ENCODE data around the gene FPGS. TPM values are rescaled to one million over a fixed set of nuclear protein-coding genes. Genes with fewer than 3 reads are reported as not detected.

Gene FPGS
- total RNA-seq, 4 donors from 2014 or later: 58.5 to 78.0 (median 62.1) TPM

DNA sequence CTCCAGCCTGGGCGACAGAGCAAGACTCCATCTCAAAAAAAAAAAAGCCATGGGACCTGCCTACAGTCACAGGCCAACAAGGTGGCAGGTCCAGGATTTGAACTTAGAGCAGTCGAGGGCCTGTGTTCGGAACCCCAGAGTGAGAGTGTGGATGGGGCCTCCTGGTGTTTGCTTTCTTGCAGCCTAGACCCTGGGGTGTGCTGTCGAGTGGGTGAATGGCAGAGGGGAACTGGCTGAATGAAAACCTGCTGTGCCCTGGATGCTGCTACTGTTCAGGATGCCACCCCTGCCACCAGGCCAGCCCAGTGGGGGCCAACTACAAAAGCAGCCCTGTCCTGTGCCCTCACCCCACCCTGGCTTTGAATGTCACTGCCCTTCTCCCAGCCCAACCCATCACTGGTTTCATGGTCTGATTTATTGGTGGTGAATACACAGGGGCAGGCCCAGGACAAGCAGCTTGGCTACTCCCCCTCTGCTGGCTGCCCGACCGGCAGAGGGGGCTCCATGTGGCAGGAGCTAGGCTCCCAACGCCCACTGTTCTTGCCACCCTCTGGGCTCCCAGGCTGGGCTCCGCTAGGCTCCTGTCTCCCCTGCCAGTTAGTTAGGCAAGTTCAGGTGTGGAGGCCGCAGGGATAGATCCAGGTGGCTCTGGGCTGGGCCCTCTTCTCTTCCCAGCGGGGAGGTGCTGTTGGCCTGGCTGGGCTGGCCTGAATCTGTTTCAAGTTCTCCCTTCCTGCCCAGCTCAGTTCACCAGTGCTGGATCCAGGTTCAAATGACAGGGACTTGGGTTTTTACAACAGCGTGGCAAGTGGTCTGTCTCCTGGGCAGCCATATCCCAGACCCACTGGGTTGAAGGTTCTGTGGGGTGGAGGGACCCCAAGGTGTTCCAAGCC is 12.2 kb downstream of the FPGS start:
- 92 to 95% methylated on average over 8 to 10 of the region's 11 CpGs for WGBS, 2 donors
- TF ChIP-seq POLR2A (IDR thresholded peaks at IDR 0.05): no peak
- TF ChIP-seq, protein P1, sequence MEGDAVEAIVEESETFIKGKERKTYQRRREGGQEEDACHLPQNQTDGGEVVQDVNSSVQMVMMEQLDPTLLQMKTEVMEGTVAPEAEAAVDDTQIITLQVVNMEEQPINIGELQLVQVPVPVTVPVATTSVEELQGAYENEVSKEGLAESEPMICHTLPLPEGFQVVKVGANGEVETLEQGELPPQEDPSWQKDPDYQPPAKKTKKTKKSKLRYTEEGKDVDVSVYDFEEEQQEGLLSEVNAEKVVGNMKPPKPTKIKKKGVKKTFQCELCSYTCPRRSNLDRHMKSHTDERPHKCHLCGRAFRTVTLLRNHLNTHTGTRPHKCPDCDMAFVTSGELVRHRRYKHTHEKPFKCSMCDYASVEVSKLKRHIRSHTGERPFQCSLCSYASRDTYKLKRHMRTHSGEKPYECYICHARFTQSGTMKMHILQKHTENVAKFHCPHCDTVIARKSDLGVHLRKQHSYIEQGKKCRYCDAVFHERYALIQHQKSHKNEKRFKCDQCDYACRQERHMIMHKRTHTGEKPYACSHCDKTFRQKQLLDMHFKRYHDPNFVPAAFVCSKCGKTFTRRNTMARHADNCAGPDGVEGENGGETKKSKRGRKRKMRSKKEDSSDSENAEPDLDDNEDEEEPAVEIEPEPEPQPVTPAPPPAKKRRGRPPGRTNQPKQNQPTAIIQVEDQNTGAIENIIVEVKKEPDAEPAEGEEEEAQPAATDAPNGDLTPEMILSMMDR (IDR thresholded peaks at IDR 0.05): no peak
- H3K36me3 ChIP-seq: peaks cover 54 to 59% of the 10 kb centered on the region in 2 donors
- no peak overlapping the region for H3K4me3 ChIP-seq (replicated peaks in 1 of 3)
- no peak overlapping the region for H3K27ac ChIP-seq
- no peaks in the 10 kb centered on the region for H3K9me3 ChIP-seq
- H3K4me1 ChIP-seq: no peaks in the 10 kb centered on the region
- no peaks in the 10 kb centered on the region for H3K27me3 ChIP-seq
- intact Hi-C loops (cut with DNase I): no loop called here
- DNase-seq: no peak

GRCh38 chr9:127815512-127816361 is 13.1 kb downstream of the FPGS start:
- intact Hi-C loops (cut with DNase I): no loop called here
- Histone ChIP-seq H3K4me3 (replicated peaks in 1 of 3) (no peak overlapping the region), H3K9me3 (no peaks in the 10 kb centered on the region), H3K36me3 (peaks cover 57 to 60% of the 10 kb centered on the region in 2 donors), H3K27ac (no peak overlapping the region), H3K27me3 (no peaks in the 10 kb centered on the region), H3K4me1 (no peaks in the 10 kb centered on the region)
- no peak for TF ChIP-seq POLR2A (IDR thresholded peaks at IDR 0.05)
- TF ChIP-seq, protein P1 (IDR thresholded peaks at IDR 0.05): no peak
- DNase-seq: no peak
- 89 to 91% methylated on average over 18 of the region's 33 CpGs for WGBS, 2 donors

- no peak for TF ChIP-seq POLR2A (IDR thresholded peaks at IDR 0.05)
- TF ChIP-seq, protein P1 (IDR thresholded peaks at IDR 0.05): no peak
- no peak overlapping the region for H3K27ac ChIP-seq
- intact Hi-C loops (cut with DNase I): no loop called here
- H3K36me3 ChIP-seq: peaks cover 57 to 60% of the 10 kb centered on the region in 2 donors
- H3K4me1 ChIP-seq: no peaks in the 10 kb centered on the region
- no peak overlapping the region for H3K4me3 ChIP-seq (replicated peaks in 1 of 3)
- whole genome bisulfite sequencing, 2 donors: 81 to 90% methylated on average over 2 to 3 of the region's 3 CpGs
- H3K27me3 ChIP-seq: no peaks in the 10 kb centered on the region
- no peak for DNase-seq
- H3K9me3 ChIP-seq: no peaks in the 10 kb centered on the region
Measured at GRCh38 chr9:127816362-127816725, 13.7 kb downstream of the FPGS start.

GRCh38 chr9:127816728-127817127 is 14.0 kb downstream of the FPGS start:
- Histone ChIP-seq H3K4me3 (replicated peaks in 1 of 3) (no peak overlapping the region), H3K9me3 (no peaks in the 10 kb centered on the region), H3K27ac (no peak overlapping the region), H3K36me3 (peaks cover 57 to 60% of the 10 kb centered on the region in 2 donors), H3K27me3 (no peaks in the 10 kb centered on the region), H3K4me1 (peaks cover 0 to under 1% of the 10 kb centered on the region in 2 donors)
- no peak for DNase-seq
- 93 to 94% methylated on average over 3 to 6 of the region's 8 CpGs for WGBS, 2 donors
- intact Hi-C loops (cut with DNase I): no loop called here
- TF ChIP-seq, protein P1 (IDR thresholded peaks at IDR 0.05): no peak
- TF ChIP-seq POLR2A (IDR thresholded peaks at IDR 0.05): no peak
